HG02759 (cell line): ENCODE data around the gene ATP6AP1.
"Not testable (repeated sequence)": the region's sequence is repeated elsewhere in the genome, so short reads cannot be mapped to it uniquely, and the experiment has no call there.

Experiments
- ATAC-seq: cut with Tn5 transposase; IDR thresholded peaks from one replicate; pipeline ENCODE4 v1.9.1; 2021; ENCODE audit warnings: mild to moderate bottlenecking, moderate library complexity; ENCODE audit not compliant: unreplicated experiment

The ATP6AP1 gene

GRCh38 chrX:154399527-154400368, 28.7 kb upstream of the ATP6AP1 start:
- no peak for ATAC-seq

GRCh38 chrX:154400369-154400817, 28.1 kb upstream of the ATP6AP1 start:
- ATAC-seq, result not testable (repeated sequence)

GRCh38 chrX:154401045-154401799, 27.3 kb upstream of the ATP6AP1 start:
- ATAC-seq, result no peak

- ATAC-seq, result no peak
Measured at GRCh38 chrX:154401918-154402621, 26.4 kb upstream of the ATP6AP1 start.

GRCh38 chrX:154402622-154403127, 25.8 kb upstream of the ATP6AP1 start:
- ATAC-seq, result no peak

GRCh38 chrX:154403192-154403591, 25.3 kb upstream of the ATP6AP1 start:
- ATAC-seq, result no peak

- ATAC-seq, result no peak
Measured at GRCh38 chrX:154403858-154404257, 24.6 kb upstream of the ATP6AP1 start.

GRCh38 chrX:154404625-154405192, 23.8 kb upstream of the ATP6AP1 start:
- no peak for ATAC-seq

- peak; percentile 4 for ATAC-seq
Measured at GRCh38 chrX:154408659-154409221, 19.7 kb upstream of the ATP6AP1 start.

- ATAC-seq, result peak; percentile 54
Measured at GRCh38 chrX:154409222-154409871, 19.1 kb upstream of the ATP6AP1 start, which contains the start of gene DNASE1L1. Gene DNASE1L1, minus strand, starts transcription at chrX:154409254. Its CDS starts 3,686 bp downstream, at chrX:154405568.

- peak; percentile 55 for ATAC-seq
Measured at GRCh38 chrX:154411981-154412340, 16.5 kb upstream of the ATP6AP1 start.

- ATAC-seq, result no peak
Measured at GRCh38 chrX:154412468-154412867, 16.0 kb upstream of the ATP6AP1 start.

GRCh38 chrX:154413142-154413541, 15.3 kb upstream of the ATP6AP1 start:
- no peak for ATAC-seq

GRCh38 chrX:154417157-154417556, 11.3 kb upstream of the ATP6AP1 start:
- ATAC-seq, result no peak

GRCh38 chrX:154419189-154419588, 9.3 kb upstream of the ATP6AP1 start:
- no peak for ATAC-seq

GRCh38 chrX:154419688-154420401, 8.6 kb upstream of the ATP6AP1 start:
- ATAC-seq, result no peak

GRCh38 chrX:154420402-154420756, 8.1 kb upstream of the ATP6AP1 start:
- no peak for ATAC-seq

GRCh38 chrX:154426916-154427770, 1.3 kb upstream of the ATP6AP1 start:
- no peak for ATAC-seq
